PFSK-1 (cell line): Measurements from ENCODE around the gene JADE2.

Experiments
- FOXP2 ChIP-seq: optimal IDR thresholded peaks from 2 replicates; pipeline ENCODE3; 2011; ENCODE audit warnings: borderline replicate concordance, control low read depth, inconsistent platforms; ENCODE audit not compliant: insufficient read depth; ENCODE audit errors: extremely low read length, extremely low read depth
- POLR2AphosphoS5 ChIP-seq: IDR thresholded peaks from 2 replicates; pipeline ENCODE4 v1.6.1; 2012; ENCODE audit warnings: low read depth, mild to moderate bottlenecking, control low read depth, low read length, moderate library complexity
- SIN3A ChIP-seq: IDR thresholded peaks from 2 replicates; pipeline ENCODE4 v1.6.1; 2012; ENCODE audit warnings: mild to moderate bottlenecking, low read length, moderate library complexity, borderline replicate concordance; ENCODE audit not compliant: insufficient read depth
- TAF1 ChIP-seq: IDR thresholded peaks from 2 replicates; pipeline ENCODE4 v1.6.1; 2012; ENCODE audit warnings: low read length, control low read depth, borderline replicate concordance; ENCODE audit not compliant: insufficient read depth
- TF ChIP-seq, protein P1 (sequence below), 2 experiments: IDR thresholded peaks; 2 replicates each; pipeline versions ENCODE4 v1.6.1 to v1.8.0; 2011 to 2012; ENCODE audit warnings: low read depth in 2 of 2, low read length in 2 of 2, control low read depth in 1 of 2, inconsistent platforms in 1 of 2, mild to moderate bottlenecking in 1 of 2, moderate library complexity in 1 of 2; ENCODE audit not compliant: insufficient read depth in 1 of 2

Gene JADE2

DNA sequence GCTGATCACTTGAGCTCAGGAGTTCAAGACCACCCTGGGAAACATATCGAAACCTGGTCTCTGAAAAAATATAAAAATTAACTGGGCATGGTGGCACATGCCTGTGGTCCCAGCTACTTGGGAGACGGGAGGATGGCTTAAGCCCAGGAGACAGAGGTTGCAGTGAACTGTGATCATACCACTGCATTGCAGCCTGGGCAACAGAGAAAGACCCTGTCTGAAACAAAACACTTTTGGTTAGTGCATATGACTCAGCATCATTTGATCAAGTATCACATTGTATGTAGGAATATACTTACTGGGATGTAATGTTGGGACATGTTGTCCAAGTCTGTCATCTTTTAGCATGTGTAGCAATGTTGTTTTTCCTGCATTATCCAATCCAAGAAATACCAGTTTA lies 95.2 kb downstream of the JADE2 start:
- TF ChIP-seq, protein P1, sequence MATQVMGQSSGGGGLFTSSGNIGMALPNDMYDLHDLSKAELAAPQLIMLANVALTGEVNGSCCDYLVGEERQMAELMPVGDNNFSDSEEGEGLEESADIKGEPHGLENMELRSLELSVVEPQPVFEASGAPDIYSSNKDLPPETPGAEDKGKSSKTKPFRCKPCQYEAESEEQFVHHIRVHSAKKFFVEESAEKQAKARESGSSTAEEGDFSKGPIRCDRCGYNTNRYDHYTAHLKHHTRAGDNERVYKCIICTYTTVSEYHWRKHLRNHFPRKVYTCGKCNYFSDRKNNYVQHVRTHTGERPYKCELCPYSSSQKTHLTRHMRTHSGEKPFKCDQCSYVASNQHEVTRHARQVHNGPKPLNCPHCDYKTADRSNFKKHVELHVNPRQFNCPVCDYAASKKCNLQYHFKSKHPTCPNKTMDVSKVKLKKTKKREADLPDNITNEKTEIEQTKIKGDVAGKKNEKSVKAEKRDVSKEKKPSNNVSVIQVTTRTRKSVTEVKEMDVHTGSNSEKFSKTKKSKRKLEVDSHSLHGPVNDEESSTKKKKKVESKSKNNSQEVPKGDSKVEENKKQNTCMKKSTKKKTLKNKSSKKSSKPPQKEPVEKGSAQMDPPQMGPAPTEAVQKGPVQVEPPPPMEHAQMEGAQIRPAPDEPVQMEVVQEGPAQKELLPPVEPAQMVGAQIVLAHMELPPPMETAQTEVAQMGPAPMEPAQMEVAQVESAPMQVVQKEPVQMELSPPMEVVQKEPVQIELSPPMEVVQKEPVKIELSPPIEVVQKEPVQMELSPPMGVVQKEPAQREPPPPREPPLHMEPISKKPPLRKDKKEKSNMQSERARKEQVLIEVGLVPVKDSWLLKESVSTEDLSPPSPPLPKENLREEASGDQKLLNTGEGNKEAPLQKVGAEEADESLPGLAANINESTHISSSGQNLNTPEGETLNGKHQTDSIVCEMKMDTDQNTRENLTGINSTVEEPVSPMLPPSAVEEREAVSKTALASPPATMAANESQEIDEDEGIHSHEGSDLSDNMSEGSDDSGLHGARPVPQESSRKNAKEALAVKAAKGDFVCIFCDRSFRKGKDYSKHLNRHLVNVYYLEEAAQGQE (IDR thresholded peaks at IDR 0.05; ENCODE audit: insufficient read depth in 1 of 2, low read depth in 2 of 2, low read length in 2 of 2): no peak
- no peak for TF ChIP-seq TAF1
- TF ChIP-seq POLR2AphosphoS5: no peak
- no peak for TF ChIP-seq SIN3A
- TF ChIP-seq FOXP2: no peak

DNA sequence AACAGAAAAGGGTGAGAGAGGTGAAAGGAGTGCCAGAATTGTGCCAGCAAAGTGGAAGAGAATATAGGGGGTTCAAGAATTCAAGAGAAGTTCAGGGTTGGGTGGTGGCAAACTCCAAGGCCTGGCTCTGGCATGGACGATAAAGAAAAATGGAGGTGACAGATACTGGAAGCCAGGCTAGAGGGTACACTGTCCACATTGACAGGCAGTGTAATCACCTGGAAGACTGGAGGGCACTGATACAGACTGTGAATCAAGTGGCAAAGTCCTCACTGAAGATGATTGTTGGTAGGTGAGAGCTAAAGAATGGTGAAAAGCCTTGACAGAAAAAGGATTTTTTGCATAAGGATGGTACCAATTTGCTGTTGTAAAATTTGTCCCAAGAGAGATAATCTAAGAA lies 100.1 kb downstream of the JADE2 start:
- TF ChIP-seq POLR2AphosphoS5 (no peak), TAF1 (no peak), SIN3A (no peak), FOXP2 (no peak)
- TF ChIP-seq, protein P1 (IDR thresholded peaks at IDR 0.05; ENCODE audit: insufficient read depth in 1 of 2, low read depth in 2 of 2, low read length in 2 of 2): no peak

DNA sequence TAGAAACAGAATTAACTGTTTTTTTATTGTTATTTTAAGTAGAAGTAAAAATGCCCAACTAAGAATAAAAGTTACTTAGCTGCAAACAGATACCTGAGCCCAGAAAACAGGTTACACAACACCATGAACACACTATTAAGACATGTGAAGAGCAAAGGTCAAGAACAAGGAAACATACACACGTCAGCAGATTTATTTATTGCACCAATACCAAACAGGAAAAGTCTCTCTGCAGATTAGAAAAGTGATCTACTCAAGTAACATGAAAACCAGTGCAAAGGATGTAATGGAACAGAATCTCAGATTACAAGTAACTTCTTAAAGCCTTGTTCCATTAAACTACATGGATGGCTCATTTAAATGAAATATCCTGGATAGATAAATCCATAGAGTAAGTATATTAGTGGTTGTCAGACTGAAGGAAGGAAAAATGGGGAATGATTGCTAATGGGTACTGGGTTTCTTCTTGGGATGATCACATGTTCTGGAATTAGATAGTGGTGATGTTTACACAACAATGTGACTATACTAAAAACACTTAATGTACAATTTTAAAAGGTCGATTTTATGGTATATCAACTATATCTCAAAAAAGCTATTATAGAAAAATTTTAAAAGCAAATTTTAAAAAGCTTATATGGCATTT lies 101.0 kb downstream of the JADE2 start:
- no peak for TF ChIP-seq SIN3A
- no peak for TF ChIP-seq TAF1
- TF ChIP-seq, protein P1 (IDR thresholded peaks at IDR 0.05; ENCODE audit: insufficient read depth in 1 of 2, low read depth in 2 of 2, low read length in 2 of 2): no peak
- no peak for TF ChIP-seq POLR2AphosphoS5
- no peak for TF ChIP-seq FOXP2
